ENCODE measurements around the gene UQCR11. TPM values are rescaled to one million over a fixed set of nuclear protein-coding genes. Genes with fewer than 3 reads are reported as not detected.

Gene UQCR11
- total RNA-seq, 1 donor from 2014 or later = 197 TPM

GRCh38 chr19:1569997-1570396, 35.3 kb downstream of the UQCR11 start:
- no peak for DNase-seq (ENCODE audit: low spot score)

DNA sequence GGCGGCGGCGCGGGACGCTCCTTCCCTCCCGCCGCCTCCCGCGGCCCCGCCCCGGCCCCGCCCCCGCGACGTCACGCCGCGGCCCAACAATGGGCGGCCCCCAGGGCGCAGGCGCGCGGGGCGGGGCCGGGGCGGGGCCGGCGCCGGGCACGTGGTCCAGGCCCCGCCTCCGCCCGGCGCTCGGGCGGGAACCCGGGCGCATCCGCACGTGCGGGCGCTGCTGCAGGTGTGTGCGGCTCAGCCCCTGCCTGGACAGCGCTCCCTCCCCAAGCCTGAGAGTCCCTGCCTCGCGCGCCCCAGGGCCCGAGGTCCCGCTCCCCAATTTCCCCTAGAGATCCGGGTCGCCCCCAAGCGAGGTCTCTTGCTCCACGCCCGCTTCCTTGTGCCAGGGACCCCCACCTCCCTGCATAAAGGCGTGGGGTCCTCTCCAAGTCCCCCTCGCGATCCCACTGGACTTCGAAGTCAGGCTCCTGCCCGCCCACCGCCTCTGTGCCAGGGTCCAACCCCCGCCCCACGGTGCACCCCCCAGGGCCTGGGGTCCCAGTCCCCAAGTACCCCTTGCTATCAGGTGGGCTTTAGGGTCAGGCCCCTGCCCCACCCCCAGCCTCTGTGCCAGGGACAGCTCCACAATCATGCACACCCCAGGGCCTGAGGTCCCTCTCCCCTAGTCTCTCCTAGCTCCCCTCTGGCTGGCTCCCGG, 36.8 kb downstream of the UQCR11 start, which contains the start of gene MEX3D:
Gene MEX3D, minus strand, starts transcription at position 6 of the 700 bp plus-strand sequence. CDS start 267 bp downstream, outside the sequence.
- peak; percentile 71 for DNase-seq (ENCODE audit: low spot score)

DNA sequence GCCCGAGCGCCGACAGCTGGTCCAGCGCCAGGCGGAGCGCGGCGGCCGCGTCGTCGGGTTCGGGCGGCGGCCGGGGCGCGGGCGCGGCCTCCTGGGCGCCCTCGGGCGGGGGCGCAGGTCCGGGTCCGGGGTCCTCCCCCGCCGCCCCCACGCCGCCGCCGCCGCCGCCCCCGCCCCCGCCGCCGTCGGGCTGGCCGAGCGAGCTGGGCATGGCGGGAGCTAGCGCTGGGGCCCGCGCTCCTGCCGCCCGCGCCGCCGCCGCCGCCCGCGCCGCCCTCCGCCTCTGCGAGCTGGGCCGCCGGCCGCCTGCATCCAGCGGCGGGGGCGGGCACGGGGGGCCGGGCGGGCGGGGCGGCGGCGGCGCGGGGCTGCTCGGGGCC, 37.4 kb downstream of the UQCR11 start:
- no peak for DNase-seq (ENCODE audit: low spot score)

- DNase-seq (ENCODE audit: low spot score) = no peak
These were observed 38.0 kb downstream of the UQCR11 start for GRCh38 chr19:1567116-1567847.

- DNase-seq (ENCODE audit: low spot score) = peak; percentile 77
These were observed 38.7 kb downstream of the UQCR11 start for GRCh38 chr19:1566392-1567115.

DNA sequence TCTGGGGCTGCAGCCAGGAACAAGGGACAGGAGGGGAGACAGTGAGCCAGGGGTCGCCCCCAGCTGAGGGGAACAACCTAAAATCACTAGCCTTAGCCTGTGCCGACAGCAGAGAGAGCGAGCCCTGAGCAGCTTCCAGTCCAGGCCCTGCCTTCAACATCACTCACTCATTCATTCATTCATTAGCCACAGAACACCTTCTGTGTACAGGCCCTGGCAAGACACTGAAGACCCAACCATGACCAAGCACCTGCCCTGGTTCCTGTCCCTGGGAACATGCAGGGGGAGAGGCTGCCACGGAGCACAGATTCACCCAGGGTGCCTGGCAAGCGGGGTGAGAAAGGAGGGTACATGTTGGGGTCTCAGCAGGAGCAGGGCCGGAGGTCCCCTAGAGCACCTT, 42.0 kb downstream of the UQCR11 start:
- no peak for DNase-seq (ENCODE audit: low spot score)

DNA sequence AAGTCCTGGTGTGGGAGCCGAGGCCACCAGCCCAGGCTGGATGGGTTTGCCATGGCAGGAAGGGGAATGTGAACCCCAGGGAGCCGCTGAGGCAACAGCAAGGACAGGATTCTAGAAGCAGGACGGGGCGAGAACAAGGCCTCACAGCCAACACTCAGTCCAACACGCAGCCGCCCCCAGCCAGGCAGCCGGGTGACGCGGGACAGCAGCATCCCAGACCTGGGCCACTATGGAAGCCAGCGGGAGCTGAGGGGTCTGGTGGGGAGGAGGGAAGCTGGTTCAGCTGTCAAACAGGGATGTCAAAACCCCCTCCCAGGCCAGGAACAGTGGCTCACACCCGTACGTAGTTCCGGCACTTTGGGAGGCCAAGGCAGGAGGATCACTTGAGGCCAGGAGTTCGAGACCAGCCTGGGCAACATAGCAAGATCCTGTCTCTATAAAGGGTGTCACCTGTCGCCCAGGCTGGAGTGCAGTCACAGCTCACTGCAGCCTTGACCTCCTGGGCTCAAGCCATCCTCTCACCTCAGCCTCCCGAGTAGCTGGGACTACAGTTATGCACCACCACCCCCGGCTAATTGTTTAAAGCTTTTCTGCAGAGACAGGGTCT, 43.9 kb downstream of the UQCR11 start:
- no peak for DNase-seq (ENCODE audit: low spot score)

- no peak for DNase-seq (ENCODE audit: low spot score)
These were observed 44.9 kb downstream of the UQCR11 start for GRCh38 chr19:1560286-1560882.

- DNase-seq (ENCODE audit: low spot score) = no peak
These were observed 46.7 kb downstream of the UQCR11 start for GRCh38 chr19:1558552-1558951.

DNA sequence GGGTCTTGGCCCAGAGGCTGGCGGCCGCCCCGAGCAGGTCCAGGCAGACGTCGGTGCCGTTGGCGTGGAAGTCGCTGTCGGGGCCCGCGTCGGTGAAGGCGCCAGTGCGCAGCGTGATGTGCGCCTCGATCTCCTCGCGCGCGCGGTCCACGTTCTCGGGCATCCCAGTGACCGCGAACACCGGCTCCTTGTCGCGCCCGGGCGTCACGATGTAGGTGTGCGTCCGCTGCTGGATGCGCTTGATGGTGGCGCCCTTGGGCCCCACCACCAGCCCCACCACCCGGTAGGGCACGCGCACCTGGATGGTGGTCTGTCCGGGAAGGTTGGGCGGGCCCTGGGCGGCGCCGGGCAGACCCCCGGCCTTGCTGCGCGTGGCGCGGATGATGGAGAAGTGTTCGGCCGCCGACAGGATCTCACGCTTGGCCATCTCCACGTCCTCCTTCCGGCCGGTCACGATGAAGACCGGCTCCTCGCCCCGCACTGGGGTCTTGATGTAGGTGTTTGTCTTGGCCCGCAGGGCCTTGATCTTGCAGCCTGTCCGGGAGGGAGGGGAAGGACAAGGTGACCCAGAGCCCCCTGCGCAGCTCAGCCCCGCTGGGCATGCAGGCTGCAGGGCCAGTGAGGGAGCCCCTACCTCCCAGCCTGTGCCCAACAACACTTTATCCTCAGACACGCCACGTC, 48.7 kb downstream of the UQCR11 start:
- no peak for DNase-seq (ENCODE audit: low spot score)

- DNase-seq (ENCODE audit: low spot score) = no peak
These were observed 49.5 kb downstream of the UQCR11 start for GRCh38 chr19:1555487-1556389.

GRCh38 chr19:1554968-1555367, 50.3 kb downstream of the UQCR11 start:
- no peak for DNase-seq (ENCODE audit: low spot score)

GRCh38 chr19:1553415-1553814, 51.8 kb downstream of the UQCR11 start:
- DNase-seq (ENCODE audit: low spot score) = no peak

DNA sequence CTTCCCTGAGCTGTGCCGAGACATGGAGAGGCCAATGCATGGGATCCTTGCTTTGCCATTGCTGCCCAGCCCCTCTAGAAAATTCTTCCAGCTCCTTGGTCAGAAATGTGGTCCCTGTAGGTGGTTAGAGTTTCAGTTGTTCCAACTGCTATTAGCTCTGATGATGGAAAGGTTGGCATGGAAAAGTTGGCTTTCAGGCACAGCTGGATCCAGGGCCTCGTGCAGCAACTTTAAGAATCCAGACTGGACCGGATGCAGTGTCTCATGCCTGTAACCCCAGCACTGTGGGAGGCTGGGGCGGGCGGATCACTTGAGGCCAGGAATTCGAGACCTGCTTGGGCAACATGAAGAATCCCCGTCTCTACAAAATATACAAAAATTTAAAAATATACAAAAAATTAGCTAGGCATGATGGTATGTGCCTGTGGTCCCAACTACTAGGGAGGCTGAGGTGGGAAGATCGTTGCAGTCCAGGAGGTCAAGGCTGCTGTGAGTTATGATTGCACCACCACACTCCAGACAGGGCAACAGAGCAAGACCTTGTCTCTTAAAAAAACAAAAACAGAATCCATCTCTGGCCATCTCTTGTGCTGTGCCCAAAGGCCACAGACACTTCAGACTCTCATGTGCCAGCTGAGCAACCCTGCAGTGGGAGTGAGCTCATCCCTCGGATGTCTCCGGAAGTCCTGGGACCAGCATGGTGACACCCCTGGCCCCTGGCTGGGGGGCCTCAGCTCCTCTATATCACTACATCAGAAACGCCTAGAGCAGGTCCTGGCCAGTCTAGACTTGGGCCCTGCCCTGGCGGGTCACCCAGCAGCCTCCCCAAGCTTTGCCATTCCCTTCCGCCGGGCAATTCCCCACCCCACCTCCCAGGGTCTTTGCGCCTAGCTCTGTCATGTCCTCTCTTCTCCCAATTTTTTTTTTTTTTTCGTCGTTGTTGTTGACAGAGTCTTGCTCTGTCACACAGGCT, 53.9 kb downstream of the UQCR11 start:
- DNase-seq (ENCODE audit: low spot score) = no peak

DNA sequence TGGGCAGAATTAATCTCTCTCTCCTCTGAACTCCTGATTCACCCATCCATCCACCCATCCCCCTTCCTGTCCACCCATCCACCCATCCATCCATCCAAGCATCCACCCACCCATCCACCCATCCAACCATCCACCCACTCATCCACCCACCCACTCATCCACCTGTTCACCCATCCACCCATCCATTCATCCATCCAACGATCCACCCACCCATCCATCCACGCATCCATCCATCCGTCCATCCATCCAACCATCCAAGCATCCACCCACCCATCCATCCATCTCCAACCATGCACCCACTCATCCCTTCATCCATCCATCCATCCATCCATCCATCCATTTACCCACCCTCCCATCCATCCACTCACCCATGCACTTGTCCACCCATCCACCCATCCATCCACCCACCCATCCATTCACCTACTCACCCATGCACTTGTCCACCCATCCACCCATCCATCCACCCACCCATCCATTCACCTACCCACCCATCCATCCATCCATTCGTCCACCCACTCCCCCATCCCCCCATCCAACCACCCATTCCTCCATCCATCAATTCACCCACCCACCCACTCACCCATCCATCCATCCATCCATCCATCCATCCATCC, 55.8 kb downstream of the UQCR11 start:
- no peak for DNase-seq (ENCODE audit: low spot score)

Measured in ureter (tissue), 1 donor.